Embryonic facial prominence (tissue), 1 donor: ENCODE results near the gene AGAP4.
"Not testable (repeated sequence)": the region's sequence is repeated elsewhere in the genome, so short reads cannot be mapped to it uniquely, and the experiment has no call there.

Source experiments
- DNase-seq: peaks from one replicate; pipeline ENCODE4 v3.0.0-alpha.2; 2016; ENCODE audit errors: extremely low spot score

The AGAP4 gene

GRCh38 chr10:45847400-45847799, at the start of gene AGAP4:
Gene AGAP4, minus strand, starts transcription at chr10:45847500. Its CDS starts 153 bp downstream, at chr10:45847347.
- DNase-seq = not testable (repeated sequence)

- DNase-seq = not testable (repeated sequence)
Observed at GRCh38 chr10:45890721-45891120, 43.4 kb upstream of the AGAP4 start.

GRCh38 chr10:45889539-45890230, 42.4 kb upstream of the AGAP4 start:
- not testable (repeated sequence) for DNase-seq

- not testable (repeated sequence) for DNase-seq
Observed at GRCh38 chr10:45882880-45883279, 35.6 kb upstream of the AGAP4 start.

GRCh38 chr10:45865404-45865803, 18.1 kb upstream of the AGAP4 start:
- not testable (repeated sequence) for DNase-seq

GRCh38 chr10:45864264-45864663, 17.0 kb upstream of the AGAP4 start:
- DNase-seq = not testable (repeated sequence)

GRCh38 chr10:45863632-45864031, 16.3 kb upstream of the AGAP4 start:
- not testable (repeated sequence) for DNase-seq

GRCh38 chr10:45857931-45858330, 10.6 kb upstream of the AGAP4 start:
- DNase-seq = not testable (repeated sequence)

GRCh38 chr10:45848467-45848866, 1.2 kb upstream of the AGAP4 start:
- not testable (repeated sequence) for DNase-seq

GRCh38 chr10:45822918-45823317, 24.4 kb downstream of the AGAP4 start:
- DNase-seq = not testable (repeated sequence)

GRCh38 chr10:45820107-45820830, 27.0 kb downstream of the AGAP4 start:
- not testable (repeated sequence) for DNase-seq

GRCh38 chr10:45819552-45819951, 27.7 kb downstream of the AGAP4 start:
- DNase-seq = no peak

GRCh38 chr10:45817912-45818311, 29.4 kb downstream of the AGAP4 start:
- DNase-seq = no peak

- DNase-seq = no peak
Observed at GRCh38 chr10:45817130-45817859, 30.0 kb downstream of the AGAP4 start.

GRCh38 chr10:45814146-45814545, 33.2 kb downstream of the AGAP4 start:
- DNase-seq = not testable (repeated sequence)

GRCh38 chr10:45812959-45813358, 34.3 kb downstream of the AGAP4 start:
- DNase-seq = not testable (repeated sequence)

- DNase-seq = no peak
Observed at GRCh38 chr10:45811075-45811474, 36.2 kb downstream of the AGAP4 start.

GRCh38 chr10:45809837-45810236, 37.5 kb downstream of the AGAP4 start:
- no peak for DNase-seq

- DNase-seq = not testable (repeated sequence)
Observed at GRCh38 chr10:45804996-45805395, 42.3 kb downstream of the AGAP4 start.

GRCh38 chr10:45803060-45804010, 44.0 kb downstream of the AGAP4 start:
- DNase-seq = not testable (repeated sequence)

- not testable (repeated sequence) for DNase-seq
Observed at GRCh38 chr10:45794761-45795160, 52.5 kb downstream of the AGAP4 start.
